Activated CD8-positive, alpha-beta T cell treated with anti-CD3 and anti-CD28 coated beads for 36 hours (primary cell): Measurements from ENCODE around the gene TM9SF4. TPM values are rescaled to one million over a fixed set of nuclear protein-coding genes. Genes with fewer than 3 reads are reported as not detected.
A peak's percentile ranks its signal among the peaks of the same experiment; 100 is the strongest.

ENCODE experiments used
- ATAC-seq: fragments of 200-7000 bp; cut with Tn5 transposase; one replicate; pipeline ENCODE4 v1.10.0; 2021; ENCODE audit warnings: mild to moderate bottlenecking, moderate library complexity
- CTCF ChIA-PET: fragments of 350-600 bp; sonication (Branson Sonifier 250); formaldehyde crosslinking; loops from one replicate; lab custom pipeline; 2021; ENCODE audit warnings: antibody characterized with exemption; lab: Charles Lee
- POLR2A ChIA-PET: fragments of 350-600 bp; sonication (Branson Sonifier 250); formaldehyde crosslinking; loops from one replicate; lab custom pipeline; 2021; ENCODE audit warnings: antibody characterized with exemption; lab: Charles Lee
- DNase-seq: peaks from one replicate; pipeline ENCODE4 v3.0.0-alpha.2; 2020
- H3K27ac Mint-ChIP-seq: one replicate; pipeline ENCODE4 v1.8.0; 2021; ENCODE audit warnings: mild to moderate bottlenecking, mixed read lengths
- H3K27me3 Mint-ChIP-seq: one replicate; pipeline ENCODE4 v1.8.0; 2021; ENCODE audit warnings: mixed read lengths
- H3K36me3 Mint-ChIP-seq: one replicate; pipeline ENCODE4 v1.8.0; 2021; ENCODE audit warnings: low read depth, mixed read lengths
- H3K4me1 Mint-ChIP-seq: one replicate; pipeline ENCODE4 v1.8.0; 2021; ENCODE audit warnings: low read depth, mixed read lengths
- H3K4me3 Mint-ChIP-seq: one replicate; pipeline ENCODE4 v1.8.0; 2021; ENCODE audit warnings: mild to moderate bottlenecking, moderate library complexity, mixed read lengths
- H3K9me3 Mint-ChIP-seq: one replicate; pipeline ENCODE4 v1.8.0; 2021; ENCODE audit warnings: mixed read lengths
- CTCF ChIP-seq: fragments of 200-600 bp; IDR thresholded peaks from one replicate; pipeline ENCODE4 v1.8.0; 2022; ENCODE audit warnings: antibody characterized with exemption, mild to moderate bottlenecking
- intact Hi-C: fragments of 100-400 bp; cut with micrococcal nuclease; formaldehyde crosslinking; loops from one replicate; pipeline ENCODE4 v1.10.0; 2022
- total RNA-seq, 2 experiments: library from RNA; stranded (reverse); gene quantifications; one replicate each; pipeline ENCODE4 v1.2.3, GENCODE V29; 2021

TM9SF4 gene
- total RNA-seq, 2 experiments from 2014 or later = 36.5 to 39.5 TPM

- ATAC-seq = no peak
- peak overlapping the region; percentile 99 for H3K4me3 Mint-ChIP-seq
- intact Hi-C loops = no loop called here
- peak overlapping the region; percentile 100 for H3K27ac Mint-ChIP-seq
- H3K36me3 Mint-ChIP-seq = peaks cover 13% of the 10 kb centered on the region
- no peak for TF ChIP-seq CTCF
- ChIA-PET CTCF (interaction anchor here (1.0 to 2.2 kb wide), 4 partner anchors 17 to 256 kb away, joined by 5 to 15 read pairs (median 6); no protein-coding TSS in a partner anchor), POLR2A (interaction anchor here (0.9 to 1.4 kb wide), 3 partner anchors 8 to 97 kb away, joined by 3 to 4 read pairs (median 4); no protein-coding TSS in a partner anchor)
- H3K27me3 Mint-ChIP-seq = no peaks in the 10 kb centered on the region
- no peak for DNase-seq
- H3K4me1 Mint-ChIP-seq = peaks cover 33% of the 10 kb centered on the region
- no peaks in the 10 kb centered on the region for H3K9me3 Mint-ChIP-seq
These were observed 611 bp upstream of the TM9SF4 start for GRCh38 chr20:32108814-32109391.

DNA sequence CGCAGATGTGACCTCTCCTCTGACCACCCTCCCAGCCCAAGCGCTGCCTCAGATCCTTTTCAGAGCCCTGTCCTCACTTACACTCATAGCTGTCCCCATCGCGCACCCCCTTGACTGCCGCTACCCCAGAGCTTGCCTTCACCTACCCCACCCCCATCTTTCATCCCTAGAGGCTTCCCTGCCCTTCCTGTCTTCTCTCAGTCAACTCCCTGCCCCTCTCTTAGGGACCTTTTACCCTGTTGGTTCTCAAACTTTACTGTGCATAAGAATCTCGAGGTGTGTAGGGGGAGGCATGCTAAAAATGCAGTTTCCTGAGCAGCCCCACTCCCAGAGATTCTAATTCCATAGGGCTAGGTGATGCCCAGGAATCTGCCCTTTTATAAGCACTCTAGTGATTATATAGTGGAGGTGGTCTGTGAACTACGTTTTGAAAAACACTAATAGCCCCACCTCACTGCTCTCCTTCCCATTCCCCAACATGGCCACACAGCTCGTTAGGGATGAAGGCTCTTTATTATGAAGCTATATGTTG, 725 bp downstream of the TM9SF4 start:
- TF ChIP-seq CTCF = no peak
- Mint-ChIP-seq H3K4me1 (peaks cover 44% of the 10 kb centered on the region), H3K36me3 (peaks cover 17% of the 10 kb centered on the region), H3K27ac (peak overlapping the region; percentile 100), H3K27me3 (no peaks in the 10 kb centered on the region), H3K4me3 (peak overlapping the region; percentile 99), H3K9me3 (no peaks in the 10 kb centered on the region)
- ATAC-seq (peak; percentile 40), DNase-seq (no peak)
- ChIA-PET CTCF (interaction anchor here (1.0 to 1.3 kb wide), 4 partner anchors 8 to 257 kb away, joined by 3 to 6 read pairs (median 5); no protein-coding TSS in a partner anchor), POLR2A (interaction anchor here (0.7 to 1.4 kb wide), 6 partner anchors 8 to 200 kb away, joined by 3 to 4 read pairs (median 3); no protein-coding TSS in a partner anchor)
- intact Hi-C loops = no loop called here

DNA sequence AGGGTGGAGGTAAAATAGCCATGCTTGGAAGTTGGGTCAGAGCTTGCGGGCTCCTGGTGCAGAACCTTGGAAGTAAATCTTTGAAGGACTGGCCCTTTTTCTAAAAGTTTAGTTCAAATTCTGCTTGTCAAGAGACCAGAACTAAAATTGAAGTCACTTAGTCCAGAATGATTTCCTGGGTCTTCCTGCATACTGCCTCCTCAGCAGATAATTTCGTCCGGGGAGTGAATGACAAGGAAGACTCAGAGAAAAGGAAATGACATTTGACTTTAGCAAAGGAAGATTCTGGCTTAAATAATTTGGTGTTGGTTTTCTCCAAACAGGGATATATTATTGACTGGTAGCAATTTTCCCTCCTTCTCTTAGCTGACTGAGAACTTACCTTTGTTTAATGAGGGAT, 1.2 kb downstream of the TM9SF4 start:
- no peak for ATAC-seq
- H3K36me3 Mint-ChIP-seq = peaks cover 18% of the 10 kb centered on the region
- no peak for DNase-seq
- no peaks in the 10 kb centered on the region for H3K27me3 Mint-ChIP-seq
- intact Hi-C loops = no loop called here
- POLR2A ChIA-PET = interaction anchor here (1.1 to 1.4 kb wide), 5 partner anchors 8 to 92 kb away, joined by 3 to 4 read pairs (median 3); no protein-coding TSS in a partner anchor
- H3K4me3 Mint-ChIP-seq = peak overlapping the region; percentile 99
- H3K27ac Mint-ChIP-seq = peak overlapping the region; percentile 100
- TF ChIP-seq CTCF = no peak
- CTCF ChIA-PET = interaction anchor here (1.0 to 1.3 kb wide), 3 partner anchors 8 to 258 kb away, joined by 3 to 6 read pairs (median 5); no protein-coding TSS in a partner anchor
- H3K9me3 Mint-ChIP-seq = no peaks in the 10 kb centered on the region
- H3K4me1 Mint-ChIP-seq = peaks cover 47% of the 10 kb centered on the region

DNA sequence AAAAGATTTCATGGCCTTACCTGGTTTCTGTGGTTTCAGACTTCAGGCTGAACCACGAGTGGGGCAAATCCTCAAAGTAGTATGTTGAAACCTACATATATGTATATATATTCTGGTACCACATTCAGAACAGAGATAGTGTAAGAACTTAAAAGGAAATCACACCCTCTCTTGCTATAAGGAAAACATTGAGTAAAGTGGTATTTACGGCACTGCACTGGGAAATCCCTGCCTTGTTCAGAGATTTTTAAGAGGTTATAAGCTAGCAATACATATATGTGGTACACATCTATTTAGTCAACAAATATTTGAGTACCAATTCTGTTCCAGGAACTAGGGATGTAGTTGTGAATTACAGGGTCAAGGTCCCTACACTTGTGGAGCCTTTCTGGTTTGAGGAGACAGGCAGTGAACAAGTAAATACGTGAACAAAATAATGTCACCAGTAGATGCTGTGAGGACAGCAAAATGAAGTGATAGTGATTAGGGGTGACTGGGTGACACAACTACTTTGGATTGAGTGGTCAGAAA, 1.7 kb downstream of the TM9SF4 start:
- Mint-ChIP-seq H3K4me1 (peaks cover 49% of the 10 kb centered on the region), H3K36me3 (peaks cover 20% of the 10 kb centered on the region), H3K4me3 (peak overlapping the region; percentile 99), H3K27ac (peak overlapping the region; percentile 40), H3K9me3 (no peaks in the 10 kb centered on the region), H3K27me3 (no peaks in the 10 kb centered on the region)
- ChIA-PET CTCF (interaction anchor here (1.0 kb wide), 1 partner anchor 7 kb away, joined by 3 read pairs; no protein-coding TSS in a partner anchor), POLR2A (interaction anchor here (1.1 to 1.4 kb wide), 4 partner anchors 7 to 92 kb away, joined by 3 read pairs; no protein-coding TSS in a partner anchor)
- TF ChIP-seq CTCF = no peak
- DNase-seq = no peak
- ATAC-seq = no peak
- intact Hi-C loops = no loop called here
